Measurements from ENCODE around the gene GAS7. TPM values are rescaled to one million over a fixed set of nuclear protein-coding genes. Genes with fewer than 3 reads are reported as not detected.
A peak's percentile ranks its signal among the peaks of the same experiment; 100 is the strongest.

Gene GAS7
- total RNA-seq, 2 donors from 2014 or later, result 79.7 to 113 TPM

DNA sequence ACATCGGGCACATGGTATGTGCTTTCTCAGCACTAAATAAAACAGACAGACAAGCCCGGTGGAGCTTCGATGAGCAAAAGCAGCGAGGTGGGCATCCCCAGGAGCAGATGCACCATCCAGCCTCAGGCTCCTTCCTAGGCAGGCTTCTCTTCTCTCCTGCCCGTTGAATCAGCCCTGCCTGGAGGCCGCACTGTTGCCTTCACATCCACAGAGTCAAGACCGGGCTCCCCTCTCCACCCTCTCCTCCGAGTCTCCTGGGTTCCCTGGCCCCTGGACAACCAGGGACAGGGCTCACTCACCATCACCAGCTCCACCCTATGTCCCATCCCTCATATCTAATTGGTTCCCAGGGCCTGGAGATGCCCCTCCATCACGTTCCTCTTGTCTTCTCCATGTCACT is 213.6 kb downstream of the GAS7 start:
- Histone ChIP-seq H3K27ac (no peak overlapping the region), H3K27me3 (no peaks in the 10 kb centered on the region), H3K36me3 (peaks cover 10% of the 10 kb centered on the region), H3K9me3 (no peaks in the 10 kb centered on the region), H3K4me3 (no peak overlapping the region), H3K4me1 (peaks cover 0 to 19% of the 10 kb centered on the region in 2 donors)
- TF ChIP-seq CTCF (IDR thresholded peaks at IDR 0.05), result no peak
- no peak for DNase-seq (ENCODE audit: low spot score)

- H3K36me3 ChIP-seq, result peaks cover 10% of the 10 kb centered on the region
- DNase-seq (ENCODE audit: low spot score), result no peak
- H3K27ac ChIP-seq, result no peak overlapping the region
- peak in 1 of 2 donors; percentile 25 for TF ChIP-seq CTCF (IDR thresholded peaks at IDR 0.05)
- H3K4me3 ChIP-seq, result no peak overlapping the region
- no peaks in the 10 kb centered on the region for H3K9me3 ChIP-seq
- H3K4me1 ChIP-seq, result peaks cover 0 to 7% of the 10 kb centered on the region in 2 donors
- no peaks in the 10 kb centered on the region for H3K27me3 ChIP-seq
Measured at GRCh38 chr17:9982159-9982558, 216.2 kb downstream of the GAS7 start.

DNA sequence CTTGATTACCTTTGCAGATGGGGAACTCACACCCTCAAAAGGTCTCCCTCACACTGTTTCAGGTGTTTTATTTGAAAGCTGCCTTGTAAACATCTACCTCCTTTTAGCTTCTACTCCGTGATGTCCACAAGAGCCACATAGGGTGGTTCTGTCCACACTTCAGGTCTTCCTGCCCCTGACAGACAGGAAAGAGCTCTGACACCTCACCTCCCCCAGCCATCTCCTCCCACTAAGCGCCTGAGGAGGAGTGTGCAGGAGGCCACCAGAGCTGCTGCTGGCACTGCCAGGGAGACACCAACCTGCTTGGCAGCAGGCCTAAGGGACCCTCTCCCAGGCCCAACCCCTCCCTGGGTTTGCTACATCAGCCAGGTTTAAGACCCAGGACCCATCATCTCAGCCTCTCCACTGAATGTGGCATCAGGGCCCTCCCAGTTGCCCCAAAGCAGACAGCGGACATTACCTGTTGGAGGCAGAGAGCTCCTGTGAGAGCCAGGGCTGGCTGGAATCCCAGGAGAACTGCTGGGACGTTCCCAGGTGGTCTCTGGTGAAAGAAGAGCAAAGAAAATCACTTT is 217.0 kb downstream of the GAS7 start:
- TF ChIP-seq CTCF (IDR thresholded peaks at IDR 0.05), result no peak
- no peaks in the 10 kb centered on the region for H3K27me3 ChIP-seq
- H3K36me3 ChIP-seq, result peaks cover 10% of the 10 kb centered on the region
- H3K9me3 ChIP-seq, result no peaks in the 10 kb centered on the region
- DNase-seq (ENCODE audit: low spot score), result no peak
- H3K4me3 ChIP-seq, result no peak overlapping the region
- peaks cover 0 to 1% of the 10 kb centered on the region in 2 donors for H3K4me1 ChIP-seq
- H3K27ac ChIP-seq, result no peak overlapping the region

- no peak for TF ChIP-seq CTCF (IDR thresholded peaks at IDR 0.05)
- DNase-seq (ENCODE audit: low spot score), result no peak
- H3K36me3 ChIP-seq, result peaks cover 10% of the 10 kb centered on the region
Measured at GRCh38 chr17:9979463-9979995, 218.9 kb downstream of the GAS7 start.

DNA sequence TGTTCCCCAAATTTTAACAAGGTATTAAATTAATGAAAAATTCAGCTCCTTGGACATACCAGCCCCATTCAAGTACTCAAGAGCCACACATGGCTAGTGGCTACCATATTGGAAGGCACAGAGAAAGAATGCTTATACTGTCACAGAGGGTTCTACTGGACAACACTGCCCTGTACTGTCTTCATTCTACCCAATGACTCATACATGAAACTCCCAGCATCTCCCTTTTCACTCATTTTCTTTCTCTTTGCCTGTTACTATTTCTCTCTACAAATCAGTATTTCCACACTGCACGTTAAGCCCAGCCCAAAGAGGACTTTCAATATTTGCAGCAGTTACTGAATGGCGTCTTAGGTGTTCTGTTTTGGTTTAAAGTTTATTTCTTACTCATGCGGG is 221.2 kb downstream of the GAS7 start:
- Histone ChIP-seq H3K36me3 (peaks cover 10% of the 10 kb centered on the region), H3K9me3 (no peaks in the 10 kb centered on the region), H3K4me1 (peaks cover 0 to 15% of the 10 kb centered on the region in 2 donors), H3K27me3 (no peaks in the 10 kb centered on the region), H3K27ac (no peak overlapping the region), H3K4me3 (no peak overlapping the region)
- no peak for TF ChIP-seq CTCF (IDR thresholded peaks at IDR 0.05)
- DNase-seq (ENCODE audit: low spot score), result no peak

More at GRCh38 chr17:9979463-9979995, 218.9 kb downstream of the GAS7 start:
- H3K27me3 ChIP-seq, result no peaks in the 10 kb centered on the region
- peaks cover 0 to 4% of the 10 kb centered on the region in 2 donors for H3K4me1 ChIP-seq
- H3K9me3 ChIP-seq, result no peaks in the 10 kb centered on the region
- no peak overlapping the region for H3K4me3 ChIP-seq
- no peak overlapping the region for H3K27ac ChIP-seq

All from right atrium auricular region (tissue), 2 donors.